Endothelial cell (in vitro differentiated cells): ENCODE measurements around the gene HTD2. TPM values are rescaled to one million over a fixed set of nuclear protein-coding genes. Genes with fewer than 3 reads are reported as not detected.

ENCODE experiments used
- DNase-seq: peaks from one replicate; pipeline ENCODE4 v3.0.0; 2021; ENCODE audit warnings: low spot score
- H3K27ac Mint-ChIP-seq: one replicate; pipeline ENCODE4 v1.8.0; 2021; ENCODE audit warnings: mixed read lengths, inconsistent platforms; ENCODE audit not compliant: unreplicated experiment
- H3K27me3 Mint-ChIP-seq: one replicate; pipeline ENCODE4 v1.8.0; 2021; ENCODE audit warnings: mild to moderate bottlenecking, moderate library complexity, mixed read lengths, inconsistent platforms; ENCODE audit not compliant: unreplicated experiment
- H3K36me3 Mint-ChIP-seq: one replicate; pipeline ENCODE4 v1.8.0; 2021; ENCODE audit warnings: mild to moderate bottlenecking, low read depth, mixed read lengths, inconsistent platforms; ENCODE audit not compliant: unreplicated experiment
- H3K4me1 Mint-ChIP-seq: one replicate; pipeline ENCODE4 v1.8.0; 2021; ENCODE audit warnings: mild to moderate bottlenecking, mixed read lengths, inconsistent platforms; ENCODE audit not compliant: unreplicated experiment
- H3K4me3 Mint-ChIP-seq: one replicate; pipeline ENCODE4 v1.8.0; 2021; ENCODE audit warnings: mild to moderate bottlenecking, mixed read lengths, inconsistent platforms; ENCODE audit not compliant: unreplicated experiment
- H3K9me3 Mint-ChIP-seq: one replicate; pipeline ENCODE4 v1.8.0; 2021; ENCODE audit warnings: mixed read lengths, inconsistent platforms; ENCODE audit not compliant: unreplicated experiment
- CTCF ChIP-seq: fragments of 200-600 bp; sonication (generic); IDR thresholded peaks from one replicate; pipeline ENCODE4 v1.5.0; 2021; ENCODE audit warnings: antibody characterized with exemption; ENCODE audit not compliant: unreplicated experiment
- total RNA-seq: library from RNA; stranded (reverse); fragmentation: NEBNext Ultra II Directional; extraction: Animal tissue kit (Norgen Biotek cat#: 25700); gene quantifications from one replicate; pipeline ENCODE4 v1.2.1, GENCODE V29; 2021; ENCODE audit not compliant: unreplicated experiment

HTD2 gene
- total RNA-seq, 1 donor from 2014 or later, result 8.4 TPM

- TF ChIP-seq CTCF, result no peak
- no peak overlapping the region for H3K27ac Mint-ChIP-seq
- peaks cover 2% of the 10 kb centered on the region for H3K27me3 Mint-ChIP-seq
- DNase-seq, result no peak
- H3K4me3 Mint-ChIP-seq, result no peak overlapping the region
- H3K36me3 Mint-ChIP-seq, result peaks cover 5% of the 10 kb centered on the region
- peaks cover 6% of the 10 kb centered on the region for H3K4me1 Mint-ChIP-seq
- no peaks in the 10 kb centered on the region for H3K9me3 Mint-ChIP-seq
Measured at GRCh38 chr3:58298190-58298589, 8.1 kb upstream of the HTD2 start.

GRCh38 chr3:58299075-58299474, 7.2 kb upstream of the HTD2 start:
- TF ChIP-seq CTCF, result no peak
- Mint-ChIP-seq H3K36me3 (no peaks in the 10 kb centered on the region), H3K4me1 (peaks cover 6% of the 10 kb centered on the region), H3K9me3 (no peaks in the 10 kb centered on the region), H3K27ac (no peak overlapping the region), H3K4me3 (no peak overlapping the region), H3K27me3 (peaks cover 2% of the 10 kb centered on the region)
- DNase-seq, result no peak

- no peak overlapping the region for H3K27ac Mint-ChIP-seq
- peak; percentile 64 for TF ChIP-seq CTCF
- no peak overlapping the region for H3K4me3 Mint-ChIP-seq
- H3K4me1 Mint-ChIP-seq, result peaks cover 6% of the 10 kb centered on the region
- H3K9me3 Mint-ChIP-seq, result no peaks in the 10 kb centered on the region
- no peaks in the 10 kb centered on the region for H3K36me3 Mint-ChIP-seq
- DNase-seq, result no peak
- H3K27me3 Mint-ChIP-seq, result peaks cover 3% of the 10 kb centered on the region
Measured at GRCh38 chr3:58299839-58300516, 6.3 kb upstream of the HTD2 start.

- peak; percentile 22 for DNase-seq
- Mint-ChIP-seq H3K4me3 (peak overlapping the region; percentile 96), H3K4me1 (peaks cover 13% of the 10 kb centered on the region), H3K36me3 (peaks cover 20% of the 10 kb centered on the region), H3K9me3 (no peaks in the 10 kb centered on the region), H3K27me3 (peaks cover 8% of the 10 kb centered on the region), H3K27ac (no peak overlapping the region)
- peak; percentile 62 for TF ChIP-seq CTCF
Measured at GRCh38 chr3:58307639-58308215, 1.4 kb downstream of the HTD2 start.

- Mint-ChIP-seq H3K4me3 (peak overlapping the region; percentile 56), H3K27me3 (peaks cover 8% of the 10 kb centered on the region), H3K36me3 (peaks cover 20% of the 10 kb centered on the region), H3K9me3 (no peaks in the 10 kb centered on the region), H3K27ac (no peak overlapping the region), H3K4me1 (peaks cover 13% of the 10 kb centered on the region)
- TF ChIP-seq CTCF, result no peak
- DNase-seq, result no peak
Measured at GRCh38 chr3:58308728-58309127, 2.4 kb downstream of the HTD2 start.
